SKM-1 treated with dmso at 0.1 percent for 144 hours (cell line): ENCODE measurements around the gene RNF215.

ENCODE experiments used
- DNase-seq: peaks from one replicate; lab custom pipeline; 2025; ENCODE audit not compliant: unreplicated experiment; lab: John Stamatoyannopoulos, UW

The RNF215 gene

DNA sequence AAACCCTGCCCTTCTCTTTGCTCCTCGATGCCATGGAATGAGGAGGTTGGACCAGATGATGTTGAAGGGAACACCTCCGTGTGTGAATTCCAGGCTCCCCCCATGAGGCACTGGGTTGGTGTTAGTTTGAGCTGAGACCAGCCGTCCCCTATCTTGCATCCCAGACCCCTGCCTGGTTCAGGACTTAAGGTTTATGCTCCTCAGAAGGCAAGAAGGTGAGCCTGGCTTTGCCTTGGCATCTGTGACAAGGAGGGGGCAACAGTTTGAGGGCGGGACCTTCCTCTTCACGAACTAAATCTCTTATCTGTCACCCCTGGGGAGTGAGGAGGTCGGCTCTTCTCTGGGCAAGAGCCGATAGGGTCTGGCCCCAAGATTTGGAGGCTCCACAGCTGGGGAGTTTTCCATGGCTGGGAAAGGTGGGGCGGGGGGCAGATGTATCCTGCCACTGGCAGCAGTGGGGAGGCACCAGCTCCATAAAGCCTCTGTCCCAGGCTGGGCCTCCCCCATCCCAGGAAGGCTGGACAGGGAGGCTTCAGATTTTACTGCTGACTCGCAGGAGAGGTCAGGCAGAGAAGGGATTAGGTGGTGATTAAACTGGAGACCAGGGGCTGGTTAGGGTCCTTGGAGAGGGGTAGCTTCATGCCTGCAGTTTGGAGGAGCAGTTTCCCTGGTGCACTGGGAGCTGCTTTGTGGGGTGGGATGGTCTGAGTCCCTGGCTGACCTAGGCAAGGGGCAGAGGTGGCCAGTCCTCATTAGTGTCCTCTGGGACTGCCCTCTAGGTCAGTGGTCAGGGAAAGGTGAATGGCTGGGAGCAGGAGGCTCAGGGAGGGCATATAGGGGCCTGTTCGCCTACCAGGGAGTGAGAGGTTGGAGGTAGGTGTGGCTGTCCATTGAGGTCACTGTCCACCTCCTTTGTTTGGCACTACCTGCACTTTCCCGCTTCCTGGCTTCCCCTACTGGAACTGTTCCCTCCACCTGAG lies 10.7 kb upstream of the RNF215 start:
- DNase-seq, result no peak

DNA sequence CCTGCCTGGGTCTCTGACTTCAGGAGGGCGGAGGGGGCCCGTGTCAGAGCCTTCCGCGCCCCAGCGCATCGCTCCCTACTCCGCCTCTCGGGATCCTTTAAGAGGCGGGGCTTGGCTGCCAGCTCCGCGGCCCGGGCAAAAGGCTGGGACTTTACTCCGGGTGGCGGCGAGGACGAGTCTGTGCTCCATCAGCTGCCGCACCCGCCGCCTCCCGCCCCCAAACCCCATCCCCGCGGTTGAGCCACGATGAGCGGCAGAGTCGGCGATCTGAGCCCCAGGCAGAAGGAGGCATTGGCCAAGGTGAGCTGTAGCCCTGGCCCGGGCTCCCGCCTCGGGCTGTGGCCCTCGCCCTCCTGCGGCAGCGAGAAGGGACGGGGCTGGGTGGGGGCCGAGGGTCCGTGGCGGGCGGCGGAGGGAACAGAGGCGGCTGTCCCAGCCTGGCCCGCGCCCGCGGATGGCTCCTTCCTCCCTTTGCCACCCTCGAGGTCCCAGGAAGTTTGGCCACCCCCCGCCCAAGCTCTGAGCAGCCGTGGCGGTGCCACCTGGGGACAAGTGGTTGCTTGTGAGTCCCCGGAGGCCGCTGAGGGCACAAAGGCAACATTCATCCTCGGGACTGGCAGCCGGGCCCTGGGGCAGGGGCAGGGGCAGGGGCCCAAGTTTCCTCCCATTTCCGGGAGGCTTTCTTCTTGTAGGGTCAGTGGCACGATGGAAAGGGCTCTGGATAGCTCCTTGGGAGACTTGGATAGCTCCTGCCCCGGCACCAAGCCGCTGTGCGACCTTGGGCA lies 9.9 kb upstream of the RNF215 start, which contains the start of gene SEC14L2:
TSS of gene SEC14L2 (plus strand) at position 148 of the 785 bp plus-strand sequence. CDS start at position 247, 99 bp downstream.
- no peak for DNase-seq

- no peak for DNase-seq
These were observed 6.7 kb upstream of the RNF215 start for GRCh38 chr22:30393885-30394284.

- no peak for DNase-seq
These were observed 6.1 kb upstream of the RNF215 start for GRCh38 chr22:30393322-30393680.

DNA sequence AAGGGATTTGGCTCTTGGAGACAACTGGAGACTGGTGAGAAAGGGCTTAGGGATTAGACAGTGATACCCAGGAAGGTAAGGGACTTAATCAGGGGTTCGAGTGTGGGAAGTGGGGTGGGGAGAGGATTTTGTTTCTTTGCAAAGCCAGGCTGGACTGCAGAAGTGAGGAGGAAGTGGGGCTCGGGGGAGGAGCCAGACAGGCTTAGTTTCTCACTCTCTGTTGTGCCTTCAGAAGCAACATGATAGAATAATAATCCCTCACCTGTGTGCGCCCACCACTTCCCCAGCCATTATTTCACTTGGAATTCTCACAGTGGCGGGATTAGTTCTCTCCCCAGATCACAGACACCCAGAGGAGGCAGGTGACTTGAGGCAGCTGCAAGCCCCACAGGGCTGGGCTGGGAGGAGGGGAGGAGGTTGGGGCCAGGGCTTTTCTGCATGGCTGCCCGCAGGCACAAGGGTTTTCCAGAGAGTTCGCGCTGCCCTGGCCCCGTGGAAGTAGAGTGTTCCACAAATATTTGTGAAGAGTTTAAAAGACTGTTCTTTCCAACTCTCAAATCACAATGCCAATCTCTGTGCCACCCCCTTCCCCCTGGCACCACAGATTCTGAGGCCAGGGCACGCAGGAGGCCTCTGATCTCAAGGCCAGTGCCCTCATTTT lies 5.6 kb upstream of the RNF215 start:
- DNase-seq, result no peak

DNA sequence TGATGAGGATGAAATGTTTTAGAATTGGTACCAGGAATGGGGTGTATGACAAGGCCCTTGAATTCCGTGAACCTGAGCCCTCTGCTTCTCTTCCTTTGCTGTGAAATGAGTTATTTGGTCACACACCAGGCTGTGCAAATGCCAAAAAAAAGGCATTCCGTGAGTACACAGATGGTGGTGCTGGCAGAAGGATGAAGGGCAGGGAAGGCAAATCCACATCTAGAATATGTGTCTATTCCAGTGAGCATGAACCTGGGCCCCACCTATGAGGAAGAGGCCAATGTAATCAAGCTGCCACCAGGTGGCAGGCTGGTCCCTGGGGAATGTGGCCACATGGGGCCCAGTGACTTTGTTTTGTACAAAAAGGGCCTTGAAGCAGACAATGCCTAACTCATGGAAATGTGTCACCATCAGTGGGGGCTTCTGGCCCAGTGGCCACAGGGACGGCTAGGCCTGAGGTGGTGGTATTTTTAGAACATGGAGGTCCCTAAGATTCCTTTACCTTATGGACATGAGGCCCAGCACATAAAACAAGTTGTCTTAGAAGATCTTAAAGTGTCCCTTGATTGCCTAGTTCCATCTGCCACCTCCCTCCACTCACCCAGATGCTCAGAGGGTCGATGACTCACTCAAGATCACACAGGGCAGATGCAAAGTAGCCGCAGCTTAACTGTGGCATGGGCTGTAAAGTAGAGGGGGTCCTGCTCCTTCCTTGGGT lies 3.9 kb upstream of the RNF215 start:
- DNase-seq, result peak; percentile 59

- DNase-seq, result no peak
These were observed 627 bp downstream of the RNF215 start for GRCh38 chr22:30386608-30386959.

DNA sequence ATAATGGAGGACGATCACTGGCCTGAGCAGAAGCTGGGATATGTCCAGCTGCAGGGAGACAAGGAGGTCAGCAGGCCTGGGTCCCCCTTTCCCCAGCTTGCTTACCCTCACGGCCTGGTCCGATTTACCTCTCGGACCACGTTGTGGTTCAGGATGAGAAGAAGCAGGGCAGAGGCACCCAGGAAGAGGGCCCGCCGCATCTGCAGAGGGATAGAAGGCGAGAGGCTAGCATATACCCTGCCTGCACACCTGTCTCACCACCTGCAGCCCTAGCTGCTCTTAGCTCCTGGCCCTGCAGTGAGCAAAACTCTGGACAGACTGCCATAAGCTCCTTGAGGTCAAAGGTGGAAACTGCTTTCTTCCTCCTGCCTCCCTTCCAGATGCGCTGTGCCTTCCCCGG lies 1.3 kb downstream of the RNF215 start:
- no peak for DNase-seq

DNA sequence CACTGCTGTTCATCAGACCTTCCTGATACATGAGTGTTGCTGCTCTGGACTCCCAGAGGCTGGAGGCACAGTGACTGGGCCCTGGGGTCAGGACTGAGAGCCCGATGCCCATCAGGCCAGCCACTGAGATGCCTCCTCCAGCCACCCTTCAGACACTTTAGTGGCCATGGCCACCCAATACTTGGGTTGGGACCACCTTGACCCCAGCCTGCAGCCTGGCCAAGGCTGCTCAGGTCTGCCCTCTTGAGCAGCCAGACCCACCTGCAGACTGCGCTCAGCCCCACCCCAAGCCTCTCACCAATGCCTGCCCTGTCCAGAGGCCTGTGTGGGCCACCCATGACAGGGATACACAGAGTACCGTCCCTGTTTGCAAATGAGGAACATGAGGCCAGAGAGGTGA lies 4.2 kb downstream of the RNF215 start:
- no peak for DNase-seq

- no peak for DNase-seq
These were observed 4.9 kb downstream of the RNF215 start for GRCh38 chr22:30382340-30382739.

DNA sequence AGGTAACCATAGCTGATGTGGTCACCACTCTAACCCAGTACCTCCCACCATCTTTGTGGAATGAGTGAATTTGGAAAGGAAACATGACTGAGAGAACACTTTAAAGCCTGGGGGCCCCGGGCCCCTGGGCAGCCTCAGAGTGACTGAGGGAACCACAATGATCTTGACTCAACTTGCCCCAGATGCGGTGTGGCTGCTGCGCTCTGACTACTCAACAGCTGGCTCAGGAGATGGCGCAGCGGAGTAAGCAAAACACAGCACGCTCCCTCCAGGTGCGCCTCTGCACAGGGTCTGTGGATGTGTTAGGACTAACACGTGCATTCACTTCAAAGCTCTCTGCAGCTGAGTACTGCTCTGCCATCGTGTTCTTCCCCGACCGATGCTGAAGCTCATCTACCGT lies 5.9 kb downstream of the RNF215 start:
- DNase-seq, result no peak

DNA sequence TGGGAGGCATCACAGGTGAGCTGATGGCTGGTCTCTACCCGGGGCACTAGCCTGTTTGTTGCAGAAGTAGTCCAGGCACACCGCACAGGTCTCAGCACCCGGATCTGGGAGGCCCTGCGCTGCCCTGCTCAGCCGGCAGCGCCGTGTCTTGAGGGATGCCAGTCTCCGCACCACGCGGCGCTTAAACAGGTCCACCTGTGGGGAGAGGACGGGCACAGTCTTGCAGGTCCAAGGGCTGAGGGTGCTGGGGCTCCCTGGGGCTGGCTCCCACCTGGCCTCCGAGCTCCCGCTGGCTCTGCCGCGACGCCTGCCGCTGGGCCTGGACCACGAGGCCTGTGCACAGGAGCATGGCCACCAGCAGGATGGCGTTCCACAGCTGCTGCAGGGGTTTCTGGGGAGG lies 7.2 kb downstream of the RNF215 start:
- DNase-seq, result no peak

- DNase-seq, result no peak
These were observed 11.8 kb downstream of the RNF215 start for GRCh38 chr22:30375312-30375849.

DNA sequence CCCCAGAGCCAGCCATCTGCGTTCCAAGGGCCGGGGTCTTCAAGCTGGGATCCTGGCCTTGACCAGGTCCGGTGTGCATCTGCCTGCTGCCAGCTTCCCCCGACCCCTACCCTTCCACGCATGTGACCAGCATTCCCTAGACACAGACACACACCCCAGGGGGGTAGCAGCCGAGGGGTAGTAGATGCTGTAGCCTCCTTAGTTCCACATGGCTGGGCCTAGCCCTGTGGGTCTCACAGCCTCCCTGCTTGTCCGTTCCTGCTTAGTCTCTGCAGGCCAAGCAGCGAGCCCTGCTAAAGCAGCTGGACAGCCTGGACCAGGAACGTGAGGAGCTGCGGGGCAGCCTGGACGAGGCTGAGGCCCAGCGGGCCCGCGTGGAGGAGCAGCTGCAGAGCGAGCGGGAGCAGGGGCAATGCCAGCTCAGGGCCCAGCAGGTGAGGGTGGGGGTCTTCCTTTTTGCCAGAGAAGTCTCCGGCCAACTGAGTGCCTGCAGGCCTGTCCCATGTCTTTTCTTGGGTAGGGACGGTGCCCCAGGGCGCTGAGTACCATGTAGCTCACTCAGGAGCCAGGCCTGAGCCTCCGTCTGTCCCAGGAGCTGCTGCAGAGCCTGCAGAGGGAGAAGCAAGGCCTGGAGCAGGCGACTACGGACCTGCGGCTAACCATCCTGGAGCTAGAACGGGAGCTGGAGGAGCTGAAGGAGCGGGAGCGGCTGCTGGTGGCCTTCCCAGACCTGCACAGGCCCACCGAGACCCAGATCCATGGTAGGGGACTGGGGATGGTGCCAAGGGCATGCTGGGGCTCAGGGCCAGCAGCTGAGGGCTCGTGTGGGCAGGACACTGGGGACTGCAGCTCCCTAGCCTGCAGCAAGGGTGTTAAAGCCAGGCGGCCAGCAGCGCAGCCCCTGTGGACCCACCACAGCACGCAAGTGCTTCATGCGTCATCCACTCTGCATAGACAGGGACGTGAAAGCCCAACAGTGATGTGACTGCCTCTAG lies 13.6 kb downstream of the RNF215 start:
- no peak for DNase-seq

DNA sequence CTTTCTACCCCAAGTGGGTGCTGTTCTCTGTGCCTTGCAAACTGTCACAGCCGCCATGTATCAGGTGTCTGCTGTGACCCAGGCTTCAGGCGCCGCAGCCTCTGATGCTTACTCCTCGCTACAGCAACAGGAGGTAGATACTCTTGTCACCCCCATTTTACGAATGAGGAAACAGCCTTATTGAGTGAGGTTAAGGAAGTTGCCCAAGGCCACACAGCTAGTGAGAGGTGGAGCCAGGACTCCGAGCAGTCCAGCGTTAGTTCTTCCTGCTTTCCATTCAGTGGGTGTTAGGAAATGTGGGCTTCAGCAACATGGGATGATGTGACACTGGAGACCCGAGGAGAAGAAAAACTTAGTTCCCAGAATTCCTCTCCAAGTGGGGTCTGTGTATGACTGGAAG lies 14.3 kb downstream of the RNF215 start:
- DNase-seq, result peak; percentile 77

GRCh38 chr22:30371981-30372380 lies 15.2 kb downstream of the RNF215 start:
- no peak for DNase-seq

DNA sequence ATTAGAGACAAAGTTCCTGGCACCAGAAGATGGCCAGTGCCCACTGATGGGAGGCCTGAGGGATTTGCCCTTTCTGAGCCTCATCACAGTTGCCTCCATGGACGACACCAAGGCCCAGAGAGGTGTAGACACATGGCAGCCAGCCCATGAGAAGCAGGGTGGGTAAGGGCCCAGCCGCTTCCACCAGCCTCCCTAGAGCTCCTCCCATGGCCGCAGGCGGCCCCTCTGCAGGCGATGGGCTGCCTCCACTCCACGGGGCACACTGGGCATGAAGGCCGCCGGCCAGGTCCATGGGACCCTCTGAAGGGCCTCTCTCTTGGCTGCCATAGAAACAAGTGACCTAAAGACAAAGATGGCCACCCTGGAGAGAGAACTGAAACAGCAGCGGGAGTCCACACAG lies 15.9 kb downstream of the RNF215 start:
- DNase-seq, result no peak

DNA sequence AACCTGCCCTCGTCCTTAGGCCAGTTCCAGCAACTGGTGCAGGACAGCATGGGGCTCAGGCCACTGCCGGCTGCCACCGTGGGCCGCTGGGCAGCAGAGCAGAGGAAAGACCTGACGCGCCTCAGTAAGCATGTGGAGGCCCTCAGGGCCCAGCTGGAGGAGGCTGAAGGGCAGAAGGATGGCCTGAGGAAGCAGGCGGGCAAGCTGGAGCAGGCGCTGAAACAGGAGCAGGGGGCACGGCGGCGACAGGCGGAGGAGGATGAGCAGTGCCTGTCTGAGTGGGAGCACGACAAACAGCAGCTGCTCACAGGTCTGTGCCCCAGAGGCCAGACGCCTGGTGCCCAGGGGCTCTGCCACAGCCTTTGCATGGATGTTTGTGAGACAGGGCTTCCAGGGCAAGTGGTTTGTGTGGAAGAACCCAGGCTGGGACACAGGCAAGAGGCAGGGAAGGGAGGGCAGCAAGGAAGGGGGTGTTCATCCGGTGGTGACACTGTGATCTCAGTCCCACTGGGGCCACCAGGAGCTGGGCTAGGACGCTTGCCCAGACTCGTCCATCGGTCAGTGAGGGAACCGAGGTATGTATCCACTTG lies 16.5 kb downstream of the RNF215 start:
- no peak for DNase-seq

GRCh38 chr22:30368420-30368819 lies 18.8 kb downstream of the RNF215 start:
- DNase-seq, result no peak
